WERI-Rb-1 (cell line): ENCODE data around the gene PLEKHG4B.
"Not testable (repeated sequence)": the region's sequence is repeated elsewhere in the genome, so short reads cannot be mapped to it uniquely, and the experiment has no call there.

ENCODE experiments used
- DNase-seq: peaks from one replicate; pipeline ENCODE4 v3.0.0-alpha.2; 2020
- H3K27ac ChIP-seq: fragments of 250-450 bp; sonication (Bioruptor Pico); 2 replicates; pipeline ENCODE4 v1.5.1; 2020; ENCODE audit warnings: mild to moderate bottlenecking, moderate library complexity
- H3K27me3 ChIP-seq: fragments of 250-450 bp; sonication (Bioruptor Pico); 2 replicates; pipeline ENCODE4 v1.5.1; 2021; ENCODE audit warnings: mild to moderate bottlenecking, low read depth, moderate library complexity; ENCODE audit not compliant: insufficient read depth, severe bottlenecking
- H3K36me3 ChIP-seq: fragments of 250-450 bp; sonication (Bioruptor Pico); 2 replicates; pipeline ENCODE4 v1.5.1; 2020; ENCODE audit warnings: mild to moderate bottlenecking, moderate library complexity
- H3K4me3 ChIP-seq: 2 replicates; pipeline ENCODE4 v1.5.1; 2011; ENCODE audit warnings: low read depth, mild to moderate bottlenecking, control low read depth, low read length
- H3K9me3 ChIP-seq: fragments of 250-450 bp; sonication (Bioruptor Pico); 2 replicates; pipeline ENCODE4 v1.5.1; 2021; ENCODE audit warnings: mild to moderate bottlenecking, moderate library complexity; ENCODE audit not compliant: severe bottlenecking
- CTCF ChIP-seq: IDR thresholded peaks from 2 replicates; pipeline ENCODE4 v1.5.1; 2011; ENCODE audit warnings: low read depth, mild to moderate bottlenecking, control low read depth, inconsistent platforms, low read length

PLEKHG4B gene

DNA sequence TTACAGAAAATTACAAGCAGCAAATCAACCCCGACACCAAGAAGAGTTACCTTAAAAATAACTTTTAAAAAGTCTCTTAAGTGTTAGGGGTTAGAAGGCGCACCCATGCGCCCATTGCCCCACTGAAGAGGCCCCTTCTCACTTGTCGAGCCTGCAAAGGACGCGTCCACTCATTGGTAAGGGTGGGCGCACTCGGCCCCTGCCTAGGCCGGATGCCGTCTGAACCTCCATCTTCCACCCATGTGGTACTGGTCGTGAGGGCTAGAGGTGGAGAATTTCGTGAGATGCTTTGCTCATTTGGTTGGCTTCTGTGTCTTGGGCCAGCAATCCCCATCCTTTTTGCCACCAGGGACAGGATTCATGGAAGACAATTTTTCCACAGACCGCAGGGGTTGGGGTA lies 71.9 kb downstream of the PLEKHG4B start:
- Histone ChIP-seq H3K27ac (no peak overlapping the region), H3K9me3 (no peaks in the 10 kb centered on the region), H3K27me3 (peaks cover 6% of the 10 kb centered on the region), H3K36me3 (no peaks in the 10 kb centered on the region), H3K4me3 (no peak overlapping the region)
- no peak for TF ChIP-seq CTCF
- DNase-seq = no peak

DNA sequence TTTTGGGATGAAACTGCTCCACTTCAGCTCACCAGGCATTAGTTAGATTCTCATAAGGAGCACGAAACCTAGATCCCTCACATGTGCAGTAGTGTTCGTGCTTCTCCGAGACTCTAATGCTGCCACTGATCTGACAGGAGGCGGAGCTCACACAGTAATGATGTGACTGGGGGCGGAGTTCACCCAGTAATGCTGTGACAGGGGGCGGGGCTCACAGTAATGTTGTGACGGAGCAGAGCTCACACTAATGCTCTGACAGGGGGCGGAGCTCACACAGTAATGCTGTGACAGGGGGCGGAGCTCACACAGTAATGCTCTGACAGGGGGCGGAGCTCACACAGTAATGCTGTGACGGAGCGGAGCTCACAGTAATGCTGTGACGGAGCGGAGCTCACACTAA lies 72.3 kb downstream of the PLEKHG4B start:
- no peak for TF ChIP-seq CTCF
- Histone ChIP-seq H3K27me3 (peaks cover 6% of the 10 kb centered on the region), H3K36me3 (no peaks in the 10 kb centered on the region)

GRCh38 chr5:164783-165182 lies 72.8 kb downstream of the PLEKHG4B start:
- DNase-seq, H3K36me3 ChIP-seq, H3K27ac ChIP-seq, H3K4me3 ChIP-seq, H3K27me3 ChIP-seq, H3K9me3 ChIP-seq: not testable (repeated sequence)

More for the DNA sequence above, 72.3 kb downstream of the PLEKHG4B start:
- DNase-seq = no peak
- no peak overlapping the region for H3K4me3 ChIP-seq
- H3K9me3 ChIP-seq = no peaks in the 10 kb centered on the region
- no peak overlapping the region for H3K27ac ChIP-seq

- H3K4me3 ChIP-seq = no peak overlapping the region
- no peak overlapping the region for H3K27ac ChIP-seq
- no peaks in the 10 kb centered on the region for H3K9me3 ChIP-seq
- H3K36me3 ChIP-seq = no peaks in the 10 kb centered on the region
- no peaks in the 10 kb centered on the region for H3K27me3 ChIP-seq
- TF ChIP-seq CTCF = no peak
- DNase-seq = no peak
Observed at GRCh38 chr5:166441-167372, 74.7 kb downstream of the PLEKHG4B start.

- Histone ChIP-seq H3K4me3 (no peak overlapping the region), H3K27ac (no peak overlapping the region), H3K27me3 (no peaks in the 10 kb centered on the region), H3K36me3 (no peaks in the 10 kb centered on the region), H3K9me3 (no peaks in the 10 kb centered on the region)
- no peak for TF ChIP-seq CTCF
- DNase-seq = no peak
Observed at GRCh38 chr5:167511-167910, 75.5 kb downstream of the PLEKHG4B start.

DNA sequence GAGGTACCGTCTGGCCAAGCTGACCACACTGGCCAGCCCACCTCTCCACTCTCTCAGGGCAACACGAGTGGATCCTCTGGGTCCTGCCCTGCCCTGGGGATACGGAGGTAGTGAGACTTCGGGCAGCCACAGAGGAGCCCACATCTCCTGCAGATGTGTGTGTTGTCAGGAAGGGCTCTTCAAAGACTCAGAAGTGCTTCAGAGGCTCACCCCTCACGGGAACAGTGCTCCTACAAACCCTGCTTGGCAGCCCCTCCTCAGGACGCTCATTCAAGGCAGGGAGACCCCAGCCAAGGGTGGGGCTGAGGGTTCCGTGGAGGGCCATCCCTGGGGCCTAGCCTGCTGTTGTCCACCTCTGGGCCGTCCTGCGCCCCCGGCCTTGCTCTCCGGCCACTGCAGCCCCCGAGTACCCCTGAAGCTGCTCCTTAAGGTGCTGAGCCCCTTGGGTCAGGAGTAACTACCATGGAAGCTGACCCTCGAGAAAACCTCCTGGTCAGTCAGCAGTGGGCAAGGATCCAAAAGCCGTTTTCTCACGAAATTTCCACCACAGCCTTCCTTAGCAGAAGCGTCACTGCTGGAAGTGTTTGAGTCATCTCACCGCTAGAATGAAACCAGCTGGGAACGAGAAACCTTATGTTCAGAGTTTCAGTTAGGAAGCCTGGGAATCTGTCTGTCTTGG lies 76.2 kb downstream of the PLEKHG4B start:
- Histone ChIP-seq H3K4me3 (no peak overlapping the region), H3K27ac (no peak overlapping the region), H3K27me3 (no peaks in the 10 kb centered on the region), H3K9me3 (no peaks in the 10 kb centered on the region), H3K36me3 (no peaks in the 10 kb centered on the region)
- TF ChIP-seq CTCF = no peak
- no peak for DNase-seq
